Muscle of leg (tissue), 11 donors: Measurements from ENCODE around the gene IGDCC3. TPM values are rescaled to one million over a fixed set of nuclear protein-coding genes. Genes with fewer than 3 reads are reported as not detected.

Experiments used
- DNase-seq: peaks from one replicate; pipeline ENCODE4 v3.0.0; 2013
- H3K27ac ChIP-seq: one replicate; pipeline ENCODE4 v1.5.1; 2013; ENCODE audit warnings: mild to moderate bottlenecking, low read length, control low read depth
- H3K27me3 ChIP-seq: one replicate; pipeline ENCODE4 v1.6.1; 2013; ENCODE audit warnings: low read length; ENCODE audit not compliant: control insufficient read depth, insufficient read depth
- H3K36me3 ChIP-seq: one replicate; pipeline ENCODE4 v1.6.1; 2013; ENCODE audit warnings: low read length; ENCODE audit not compliant: control insufficient read depth, insufficient read depth
- H3K4me1 ChIP-seq: one replicate; pipeline ENCODE4 v1.6.1; 2013; ENCODE audit warnings: low read length; ENCODE audit not compliant: control insufficient read depth, insufficient read depth
- H3K4me3 ChIP-seq: one replicate; pipeline ENCODE4 v1.5.1; 2013; ENCODE audit warnings: low read length, control low read depth
- H3K9me3 ChIP-seq: replicated peaks from 2 replicates; pipeline ENCODE4 v1.6.1; 2013; ENCODE audit warnings: low read depth, low read length; ENCODE audit not compliant: control insufficient read depth
- WGBS: methylation state at CpG from one replicate; pipeline ENCODE4 v1.1.5; 2013; ENCODE audit warnings: missing lambda C conversion rate; ENCODE audit not compliant: insufficient coverage; 5-methylcytosine and 5-hydroxymethylcytosine counted together
- polyA plus RNA-seq, 8 donors: library from polyadenylated mRNA; unstranded; fragments of 120-200 nt; gene quantifications; one replicate each; pipeline versions ENCODE4 v1.2.1 to v1.2.3, GENCODE V29; 2013; ENCODE audit warnings: inconsistent platforms in 1 of 8, low replicate concordance in 1 of 8; ENCODE audit not compliant: insufficient read length in 8 of 8, insufficient read depth in 1 of 8
- total RNA-seq: library from RNA; stranded (reverse); fragments of 120-200 nt; gene quantifications from one replicate; pipeline ENCODE4 v1.2.4, GENCODE V29; 2013

IGDCC3 gene
- total and polyA plus RNA-seq, 9 donors: 1.8 to 3.6 (median 2.5) TPM

- 95% methylated on average over 34 of the region's 36 CpGs for WGBS
- no peaks in the 10 kb centered on the region for H3K36me3 ChIP-seq
- no peak overlapping the region for H3K4me3 ChIP-seq
- no peak for DNase-seq
- no peak overlapping the region for H3K27ac ChIP-seq
- H3K4me1 ChIP-seq: peaks cover 19% of the 10 kb centered on the region
- H3K9me3 ChIP-seq: no peaks in the 10 kb centered on the region
- H3K27me3 ChIP-seq: no peaks in the 10 kb centered on the region
Observed at GRCh38 chr15:65300924-65301441, 76.8 kb downstream of the IGDCC3 start.

DNA sequence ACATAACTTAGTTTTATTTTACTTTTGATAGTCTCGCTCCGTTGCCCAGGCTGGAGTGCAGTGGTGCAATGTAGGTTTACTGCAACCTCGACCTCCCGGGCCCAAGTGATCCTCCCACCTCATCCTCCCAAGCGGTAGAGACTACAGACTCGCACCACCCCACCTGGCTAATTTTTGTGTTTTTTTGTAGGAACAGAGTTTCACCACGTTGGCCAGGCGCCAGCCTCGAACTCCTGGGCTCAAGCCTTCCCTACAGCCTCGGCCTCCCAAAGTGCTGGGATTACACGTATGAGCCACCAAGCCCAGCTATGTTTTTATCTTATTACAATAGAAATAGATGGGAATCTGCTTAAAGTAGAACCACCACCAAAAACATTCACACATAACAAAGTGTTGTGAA is 79.1 kb downstream of the IGDCC3 start:
- Histone ChIP-seq H3K9me3 (no peaks in the 10 kb centered on the region), H3K4me1 (peaks cover 13% of the 10 kb centered on the region), H3K27ac (no peak overlapping the region), H3K4me3 (no peak overlapping the region), H3K27me3 (no peaks in the 10 kb centered on the region), H3K36me3 (no peaks in the 10 kb centered on the region)
- WGBS: no CpG with 5 or more reads among the region's 11 CpGs
- DNase-seq: no peak

- Histone ChIP-seq H3K27ac (no peak overlapping the region), H3K27me3 (no peaks in the 10 kb centered on the region), H3K4me1 (peaks cover 8% of the 10 kb centered on the region), H3K36me3 (no peaks in the 10 kb centered on the region), H3K9me3 (no peaks in the 10 kb centered on the region), H3K4me3 (no peak overlapping the region)
- 56% methylated on average over 1 of the region's 1 CpG for WGBS
- DNase-seq: no peak
Observed at GRCh38 chr15:65292938-65293518, 84.8 kb downstream of the IGDCC3 start.

GRCh38 chr15:65290228-65290627 is 87.6 kb downstream of the IGDCC3 start:
- WGBS: 86% methylated on average over 5 of the region's 7 CpGs
- no peaks in the 10 kb centered on the region for H3K9me3 ChIP-seq
- H3K4me3 ChIP-seq: no peak overlapping the region
- peaks cover 12% of the 10 kb centered on the region for H3K4me1 ChIP-seq
- H3K27ac ChIP-seq: no peak overlapping the region
- no peaks in the 10 kb centered on the region for H3K27me3 ChIP-seq
- DNase-seq: no peak
- H3K36me3 ChIP-seq: no peaks in the 10 kb centered on the region

GRCh38 chr15:65289261-65289854 is 88.4 kb downstream of the IGDCC3 start:
- peaks cover 18% of the 10 kb centered on the region for H3K4me1 ChIP-seq
- H3K27me3 ChIP-seq: no peaks in the 10 kb centered on the region
- DNase-seq: no peak
- no peaks in the 10 kb centered on the region for H3K9me3 ChIP-seq
- WGBS: 75% methylated on average over 2 of the region's 7 CpGs
- H3K36me3 ChIP-seq: no peaks in the 10 kb centered on the region
- H3K27ac ChIP-seq: no peak overlapping the region
- H3K4me3 ChIP-seq: no peak overlapping the region

DNA sequence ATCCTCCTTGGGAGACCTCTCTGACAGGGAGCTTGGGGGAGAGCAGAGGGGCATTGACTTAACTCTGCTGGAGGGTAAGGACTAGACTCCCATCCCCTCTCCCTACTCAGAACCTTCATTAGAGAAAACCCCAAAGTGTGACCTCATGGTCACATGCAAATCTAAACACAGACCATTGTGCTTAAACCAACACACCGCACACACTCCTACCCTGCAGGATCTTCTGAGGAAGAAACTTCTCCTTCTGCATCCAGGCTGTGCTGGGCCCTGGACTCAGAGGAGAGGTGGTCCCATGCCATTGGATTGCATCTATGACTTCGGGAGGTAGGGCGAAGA is 90.3 kb downstream of the IGDCC3 start:
- whole genome bisulfite sequencing: 100% methylated on average over 1 of the region's 3 CpGs
- no peak for DNase-seq
- Histone ChIP-seq H3K27me3 (no peaks in the 10 kb centered on the region), H3K27ac (peak overlapping the region; percentile 91), H3K36me3 (peaks cover 10% of the 10 kb centered on the region), H3K9me3 (no peaks in the 10 kb centered on the region), H3K4me3 (peak overlapping the region; percentile 51), H3K4me1 (peaks cover 18% of the 10 kb centered on the region)

DNA sequence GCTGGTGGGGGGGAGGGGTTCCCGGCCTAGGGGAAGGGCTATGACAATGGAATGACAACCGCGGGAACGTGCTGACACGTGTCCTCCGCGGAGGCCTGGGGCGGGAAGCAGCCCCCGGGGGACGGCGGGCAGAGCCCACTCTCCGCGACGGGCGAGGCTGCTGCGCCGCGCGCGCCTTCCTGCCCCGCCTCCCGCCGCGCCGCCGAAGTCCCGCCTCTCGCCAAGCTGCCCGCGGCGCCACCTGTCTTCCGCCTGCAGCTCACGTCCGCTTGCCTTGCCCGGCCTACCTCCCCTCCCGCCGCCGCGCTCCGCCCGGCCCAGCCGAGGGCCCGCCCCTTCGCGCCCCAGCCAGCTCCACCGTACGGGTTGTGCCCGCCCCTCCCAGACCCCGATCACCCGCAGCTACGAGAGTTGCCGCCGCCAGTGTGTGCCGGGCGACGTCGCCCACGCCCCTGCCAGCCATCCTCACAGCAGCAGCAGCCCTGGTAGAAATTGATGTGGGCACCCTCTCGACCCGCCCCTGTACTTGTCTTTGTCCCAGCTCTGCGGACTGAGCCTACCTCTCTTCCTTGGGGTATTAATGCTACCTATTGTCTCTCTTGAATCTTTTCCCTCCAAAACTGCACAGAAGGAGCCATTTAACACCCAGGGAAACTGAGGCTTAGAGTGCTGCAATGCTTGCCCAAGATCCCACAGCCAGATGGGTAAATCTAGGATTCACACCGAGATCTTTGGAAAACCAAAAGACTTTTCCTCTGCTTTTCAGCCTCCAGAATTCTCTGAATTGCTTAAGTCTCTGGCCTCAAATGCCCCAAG is 90.9 kb downstream of the IGDCC3 start, which contains the start of gene PARP16:
Gene PARP16 (minus strand): TSS at position 180 of the 816 bp plus-strand sequence. CDS start 457 bp downstream, outside the sequence.
- WGBS: 3% methylated on average over 61 of the region's 62 CpGs
- Histone ChIP-seq H3K36me3 (peaks cover 13% of the 10 kb centered on the region), H3K27ac (peak within 1 kb of the TSS; percentile 93), H3K9me3 (no peaks in the 10 kb centered on the region), H3K27me3 (no peaks in the 10 kb centered on the region), H3K4me1 (peaks cover 18% of the 10 kb centered on the region), H3K4me3 (peak within 1 kb of the TSS; percentile 72)
- DNase-seq: peak; percentile 94

DNA sequence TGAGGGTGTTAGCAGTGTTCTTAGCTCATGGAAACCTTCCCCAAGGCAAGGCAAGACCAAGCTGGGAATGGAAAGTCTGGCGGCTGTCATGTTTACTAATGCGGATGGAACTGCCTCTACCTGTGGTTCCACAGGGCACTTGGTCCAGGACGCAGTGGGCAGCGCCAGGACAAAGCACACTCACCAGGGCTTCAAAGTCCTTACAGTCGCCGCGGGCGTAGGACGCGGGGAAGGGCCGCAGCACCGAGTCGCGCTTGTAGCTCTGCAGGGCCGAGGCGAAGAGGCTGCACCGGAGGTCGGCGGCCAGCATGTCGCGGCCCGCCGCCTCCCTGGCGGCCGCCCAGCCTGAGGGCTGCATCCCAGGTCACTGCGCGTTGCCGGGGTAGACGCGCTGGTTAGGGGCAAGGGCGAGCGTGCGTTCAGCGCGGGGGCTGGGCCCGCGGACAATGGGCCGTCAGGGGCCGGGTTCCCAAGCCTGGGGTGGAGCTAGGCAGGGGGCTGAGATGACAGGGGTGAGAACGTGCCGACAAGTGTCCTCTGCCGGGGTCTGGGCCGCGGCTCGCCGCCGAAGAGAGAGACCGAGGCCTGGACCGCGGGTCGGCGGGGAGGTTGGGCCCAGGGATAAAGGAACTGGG is 91.6 kb downstream of the IGDCC3 start:
- Histone ChIP-seq H3K4me1 (peaks cover 18% of the 10 kb centered on the region), H3K4me3 (peak overlapping the region; percentile 72), H3K9me3 (no peaks in the 10 kb centered on the region), H3K27ac (peak overlapping the region; percentile 93), H3K36me3 (peaks cover 13% of the 10 kb centered on the region), H3K27me3 (no peaks in the 10 kb centered on the region)
- DNase-seq: peak; percentile 60
- under 1% methylated on average over 51 of the region's 52 CpGs for WGBS

DNA sequence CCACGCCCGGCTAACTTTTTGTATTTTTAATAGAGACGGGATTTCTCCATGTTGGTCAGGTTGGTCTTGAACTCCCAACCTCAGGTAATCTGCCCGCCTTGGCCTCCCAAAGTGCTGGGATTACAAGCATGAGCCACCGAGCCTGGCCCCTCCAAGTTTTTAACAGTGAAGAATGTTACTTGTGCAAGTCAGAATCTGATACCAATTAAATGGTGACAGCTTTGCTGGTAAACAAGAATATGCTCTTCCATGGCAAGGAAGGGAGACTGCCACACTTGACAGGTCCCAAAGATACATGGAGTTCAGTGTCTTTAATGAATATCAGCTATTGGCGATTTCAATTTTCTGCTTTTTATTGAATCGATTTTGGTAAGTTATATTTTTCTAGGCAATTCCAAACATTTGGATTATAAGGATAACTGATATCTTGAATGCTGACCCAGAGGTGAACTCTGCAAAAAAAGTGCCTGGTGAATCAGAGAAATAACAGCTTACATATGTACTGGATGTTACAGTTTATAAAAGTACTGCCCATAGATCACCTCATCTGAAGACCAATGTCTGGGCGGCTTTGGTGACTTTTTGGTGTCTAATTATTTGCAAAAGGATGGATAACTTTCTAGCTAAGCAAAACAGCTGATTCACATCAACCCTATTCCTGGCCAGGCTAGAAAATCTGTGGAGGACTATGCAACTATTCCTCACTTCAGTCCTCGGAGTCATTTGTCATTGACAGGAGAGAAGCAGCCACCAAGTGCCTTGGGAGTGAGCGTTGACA is 92.3 kb downstream of the IGDCC3 start:
- Histone ChIP-seq H3K4me1 (peaks cover 18% of the 10 kb centered on the region), H3K27ac (peak overlapping the region; percentile 93), H3K9me3 (no peaks in the 10 kb centered on the region), H3K27me3 (no peaks in the 10 kb centered on the region), H3K4me3 (peak overlapping the region; percentile 72), H3K36me3 (peaks cover 13% of the 10 kb centered on the region)
- no peak for DNase-seq
- 93% methylated on average over 4 of the region's 10 CpGs for WGBS
